Parathyroid adenoma (tissue), 2 donors: ENCODE measurements around the gene IL23R.

ENCODE experiments used
- H2AFZ ChIP-seq: fragments of 300-600 bp; sonication (generic); one replicate; pipeline ENCODE4 v1.7.0; 2017; ENCODE audit warnings: antibody characterized with exemption, mild to moderate bottlenecking
- H3K27ac ChIP-seq: fragments of 300-600 bp; sonication (generic); one replicate; pipeline ENCODE4 v1.7.0; 2017
- H3K27me3 ChIP-seq: fragments of 300-600 bp; sonication (generic); one replicate; pipeline ENCODE4 v1.7.0; 2017; ENCODE audit warnings: low read length; ENCODE audit not compliant: control insufficient read depth, insufficient read depth
- H3K36me3 ChIP-seq: fragments of 300-600 bp; sonication (generic); one replicate; pipeline ENCODE4 v1.7.0; 2017; ENCODE audit warnings: low read length; ENCODE audit not compliant: control insufficient read depth, insufficient read depth
- H3K4me1 ChIP-seq: fragments of 300-600 bp; sonication (generic); one replicate; pipeline ENCODE4 v1.7.0; 2017; ENCODE audit warnings: control low read depth
- H3K4me2 ChIP-seq: fragments of 300-600 bp; sonication (generic); one replicate; pipeline ENCODE4 v1.7.0; 2017; ENCODE audit warnings: low read length
- H3K4me3 ChIP-seq: fragments of 300-600 bp; sonication (generic); one replicate; pipeline ENCODE4 v1.7.0; 2017; ENCODE audit warnings: low read depth, low read length
- H3K79me2 ChIP-seq: fragments of 300-600 bp; sonication (generic); one replicate; pipeline ENCODE4 v1.7.0; 2017; ENCODE audit warnings: control low read depth
- H3K9ac ChIP-seq: fragments of 300-600 bp; sonication (generic); one replicate; pipeline ENCODE4 v1.7.0; 2017; ENCODE audit warnings: mild to moderate bottlenecking
- H3K9me3 ChIP-seq: fragments of 300-600 bp; sonication (generic); one replicate; pipeline ENCODE4 v1.7.0; 2017; ENCODE audit warnings: low read length; ENCODE audit not compliant: control insufficient read depth
- TF ChIP-seq, protein P1 (sequence below): fragments of 300-600 bp; sonication (generic); IDR thresholded peaks from one replicate; pipeline ENCODE4 v1.7.0; 2017; ENCODE audit warnings: antibody characterized with exemption, mild to moderate bottlenecking
- donor health status: primary hyperparathyroidism.

IL23R gene

GRCh38 chr1:67250051-67250653 is 83.9 kb downstream of the IL23R start:
- no peaks in the 10 kb centered on the region for H3K9me3 ChIP-seq
- no peaks in the 10 kb centered on the region for H3K4me1 ChIP-seq
- H3K36me3 ChIP-seq: no peaks in the 10 kb centered on the region
- H3K4me3 ChIP-seq: no peak overlapping the region
- H2AFZ ChIP-seq: no peak overlapping the region
- H3K27me3 ChIP-seq: no peaks in the 10 kb centered on the region
- H3K79me2 ChIP-seq: no peaks in the 10 kb centered on the region
- H3K4me2 ChIP-seq: no peak overlapping the region
- TF ChIP-seq, protein P1, sequence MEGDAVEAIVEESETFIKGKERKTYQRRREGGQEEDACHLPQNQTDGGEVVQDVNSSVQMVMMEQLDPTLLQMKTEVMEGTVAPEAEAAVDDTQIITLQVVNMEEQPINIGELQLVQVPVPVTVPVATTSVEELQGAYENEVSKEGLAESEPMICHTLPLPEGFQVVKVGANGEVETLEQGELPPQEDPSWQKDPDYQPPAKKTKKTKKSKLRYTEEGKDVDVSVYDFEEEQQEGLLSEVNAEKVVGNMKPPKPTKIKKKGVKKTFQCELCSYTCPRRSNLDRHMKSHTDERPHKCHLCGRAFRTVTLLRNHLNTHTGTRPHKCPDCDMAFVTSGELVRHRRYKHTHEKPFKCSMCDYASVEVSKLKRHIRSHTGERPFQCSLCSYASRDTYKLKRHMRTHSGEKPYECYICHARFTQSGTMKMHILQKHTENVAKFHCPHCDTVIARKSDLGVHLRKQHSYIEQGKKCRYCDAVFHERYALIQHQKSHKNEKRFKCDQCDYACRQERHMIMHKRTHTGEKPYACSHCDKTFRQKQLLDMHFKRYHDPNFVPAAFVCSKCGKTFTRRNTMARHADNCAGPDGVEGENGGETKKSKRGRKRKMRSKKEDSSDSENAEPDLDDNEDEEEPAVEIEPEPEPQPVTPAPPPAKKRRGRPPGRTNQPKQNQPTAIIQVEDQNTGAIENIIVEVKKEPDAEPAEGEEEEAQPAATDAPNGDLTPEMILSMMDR: no peak
- no peak overlapping the region for H3K9ac ChIP-seq
- no peak overlapping the region for H3K27ac ChIP-seq

GRCh38 chr1:67256291-67257172 is 90.3 kb downstream of the IL23R start:
- H3K79me2 ChIP-seq: no peaks in the 10 kb centered on the region
- H3K9ac ChIP-seq: no peak overlapping the region
- no peak overlapping the region for H3K27ac ChIP-seq
- no peak overlapping the region for H3K4me2 ChIP-seq
- H3K4me3 ChIP-seq: no peak overlapping the region
- H3K4me1 ChIP-seq: no peaks in the 10 kb centered on the region
- no peaks in the 10 kb centered on the region for H3K27me3 ChIP-seq
- H3K9me3 ChIP-seq: no peaks in the 10 kb centered on the region
- no peak overlapping the region for H2AFZ ChIP-seq
- TF ChIP-seq, protein P1: no peak
- H3K36me3 ChIP-seq: no peaks in the 10 kb centered on the region

DNA sequence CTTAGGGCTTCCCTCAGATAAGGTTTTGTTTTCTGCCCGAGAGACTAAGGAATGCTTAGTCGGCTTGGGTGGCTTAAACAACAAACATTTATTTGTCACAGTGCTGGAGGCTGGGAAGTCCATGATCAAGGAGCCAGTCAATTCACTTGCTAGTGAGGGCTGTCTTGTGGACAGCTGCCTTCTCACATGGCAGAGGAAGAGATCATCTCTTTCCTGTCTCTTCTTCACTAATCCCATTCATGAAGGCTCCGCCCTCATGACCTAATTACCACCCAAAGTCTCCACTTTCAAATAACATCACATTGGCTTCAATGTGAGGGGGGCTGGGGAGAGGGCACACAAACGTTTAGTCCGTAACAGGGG is 90.9 kb downstream of the IL23R start:
- no peaks in the 10 kb centered on the region for H3K27me3 ChIP-seq
- no peaks in the 10 kb centered on the region for H3K9me3 ChIP-seq
- no peak overlapping the region for H3K9ac ChIP-seq
- no peak overlapping the region for H3K4me2 ChIP-seq
- no peak overlapping the region for H3K4me3 ChIP-seq
- no peaks in the 10 kb centered on the region for H3K79me2 ChIP-seq
- H2AFZ ChIP-seq: no peak overlapping the region
- no peaks in the 10 kb centered on the region for H3K36me3 ChIP-seq
- no peaks in the 10 kb centered on the region for H3K4me1 ChIP-seq
- H3K27ac ChIP-seq: no peak overlapping the region
- TF ChIP-seq, protein P1: no peak

DNA sequence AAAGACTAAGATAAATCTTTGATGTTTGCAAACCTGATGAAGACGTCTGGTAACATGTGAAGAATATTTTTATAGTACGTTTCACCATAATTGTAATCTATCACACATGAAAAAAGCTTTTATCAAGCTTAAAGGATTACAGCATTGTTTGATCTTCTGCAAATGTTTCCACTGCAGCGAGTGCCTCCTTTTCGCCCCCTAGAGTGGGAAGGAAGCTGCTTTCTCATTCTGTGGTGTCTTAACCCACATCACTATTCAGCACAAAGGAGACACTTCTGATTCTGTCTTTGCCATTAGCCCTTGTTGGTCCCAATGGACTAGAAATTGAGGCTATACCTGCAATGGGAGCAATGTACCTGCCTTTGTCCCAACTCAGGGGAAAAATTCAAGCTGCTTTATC is 95.4 kb downstream of the IL23R start:
- TF ChIP-seq, protein P1: no peak
- H3K79me2 ChIP-seq: no peaks in the 10 kb centered on the region
- H3K4me2 ChIP-seq: no peak overlapping the region
- H3K27ac ChIP-seq: no peak overlapping the region
- no peak overlapping the region for H2AFZ ChIP-seq
- H3K36me3 ChIP-seq: no peaks in the 10 kb centered on the region
- no peak overlapping the region for H3K4me3 ChIP-seq
- no peaks in the 10 kb centered on the region for H3K27me3 ChIP-seq
- H3K9me3 ChIP-seq: no peaks in the 10 kb centered on the region
- no peak overlapping the region for H3K9ac ChIP-seq
- H3K4me1 ChIP-seq: no peaks in the 10 kb centered on the region
